ENCODE data around the gene OR52E5.

OR52E5 gene

GRCh38 chr11:5892908-5893307 is at the start of gene OR52E5:
TSS of gene OR52E5 (plus strand) at chr11:5893208. CDS start at chr11:5900777, 7,569 bp downstream.
- DNase-seq, result no peak

DNA sequence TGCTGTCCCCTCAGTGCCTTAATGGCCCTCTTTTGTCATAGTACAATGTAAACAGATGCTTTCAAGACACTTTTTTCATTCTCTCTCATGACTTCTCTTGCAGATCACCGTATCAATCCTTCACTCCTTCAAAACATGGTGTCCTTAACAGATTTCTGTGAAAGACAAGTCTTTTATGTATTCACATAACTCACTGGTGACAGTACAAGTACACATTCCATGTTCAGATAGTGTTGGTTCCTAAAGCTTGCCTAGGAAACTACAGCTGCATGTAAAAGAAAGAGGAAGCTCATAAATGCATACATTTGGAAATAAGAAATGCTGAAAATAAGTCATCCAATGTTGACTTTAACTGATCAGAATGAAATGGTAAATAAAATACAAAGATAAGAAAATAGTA is 46.3 kb upstream of the OR52E5 start:
- DNase-seq, result no peak

DNA sequence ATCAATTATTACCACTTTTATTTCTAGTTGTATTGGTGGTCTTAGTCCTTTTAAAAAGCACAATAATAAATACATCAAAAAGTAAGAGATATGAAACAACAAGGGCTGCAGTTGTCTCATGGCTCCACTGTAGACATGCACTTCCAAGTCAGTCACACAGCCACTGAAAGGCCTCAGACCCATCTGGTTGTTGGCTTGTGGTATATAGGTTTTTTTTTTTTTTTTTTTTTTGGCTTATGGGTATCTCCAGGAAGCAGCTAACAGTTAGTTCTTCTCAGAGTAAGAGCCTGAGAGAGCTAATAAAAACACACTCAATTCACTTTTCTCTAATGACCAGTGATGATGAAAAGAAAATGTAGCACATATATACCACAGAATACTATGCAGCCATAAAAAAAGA is 45.3 kb upstream of the OR52E5 start:
- no peak for DNase-seq

DNA sequence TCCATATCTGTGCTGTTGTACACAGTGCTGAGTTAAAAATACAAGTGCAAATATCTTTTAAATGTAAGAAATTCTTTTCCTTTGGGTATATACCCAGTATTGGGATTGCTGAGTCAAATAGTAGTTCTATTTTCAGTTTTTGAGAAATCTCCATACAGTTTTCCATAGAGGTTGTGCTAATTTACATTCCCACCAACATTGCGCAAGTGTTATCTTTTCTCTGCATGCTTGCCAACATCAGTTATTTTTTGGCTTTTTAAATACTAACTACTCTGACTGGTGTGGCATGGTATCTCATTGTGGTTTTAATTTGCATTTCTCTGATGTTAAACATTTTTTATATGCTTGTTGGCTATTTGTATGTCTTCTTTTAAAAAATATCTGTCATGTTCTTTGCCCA is 42.0 kb upstream of the OR52E5 start:
- DNase-seq, result no peak

- DNase-seq, result no peak
Observed at GRCh38 chr11:5857590-5857989, 35.4 kb upstream of the OR52E5 start, which contains the start of gene OR52E8. TSS of gene OR52E8 (minus strand) at chr11:5857690. CDS start at chr11:5857690, 0 bp downstream.

DNA sequence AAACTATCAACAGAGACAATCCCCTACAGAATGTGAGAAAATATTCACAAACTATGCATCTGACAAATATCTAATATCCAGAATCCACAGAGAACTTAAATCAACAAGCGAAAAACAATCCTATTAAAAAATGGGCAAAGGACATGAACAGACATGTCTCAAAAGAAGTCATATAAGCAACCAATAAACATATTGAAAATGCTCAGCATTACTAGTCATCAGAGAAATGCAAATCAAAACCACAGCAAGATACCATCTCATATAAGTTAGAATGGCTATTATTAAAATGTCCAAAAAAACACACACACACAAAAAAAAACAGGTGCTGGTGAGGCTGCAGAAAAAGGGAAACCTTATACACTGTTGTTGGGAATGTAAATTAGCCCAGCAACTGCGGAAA is 27.2 kb upstream of the OR52E5 start:
- DNase-seq, result no peak

GRCh38 chr11:5878564-5878963 is 14.4 kb upstream of the OR52E5 start:
- no peak for DNase-seq

GRCh38 chr11:5880329-5880728 is 12.7 kb upstream of the OR52E5 start, which contains the start of gene OR52E4:
TSS of gene OR52E4 (plus strand) at chr11:5880629. CDS start at chr11:5884293, 3,664 bp downstream.
- DNase-seq, result no peak

DNA sequence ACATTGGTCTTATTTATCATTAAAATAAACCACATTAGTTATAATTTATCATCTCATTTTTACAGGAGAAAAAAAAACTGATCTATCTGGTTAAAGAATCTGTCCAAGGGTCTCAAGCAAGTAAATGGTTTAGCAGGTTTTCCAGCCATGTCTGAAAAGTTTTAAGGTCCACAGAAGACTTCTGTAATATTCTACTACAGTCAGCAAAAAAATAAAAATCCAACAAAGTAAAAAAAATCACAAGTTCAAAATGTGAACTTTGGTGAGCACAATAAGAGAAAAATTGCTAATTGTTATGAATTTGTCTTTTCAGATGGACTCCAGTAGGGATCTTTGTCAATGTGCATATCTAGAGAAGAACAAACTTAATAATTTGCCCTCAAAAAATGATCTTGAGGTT is 11.3 kb upstream of the OR52E5 start:
- no peak for DNase-seq

DNA sequence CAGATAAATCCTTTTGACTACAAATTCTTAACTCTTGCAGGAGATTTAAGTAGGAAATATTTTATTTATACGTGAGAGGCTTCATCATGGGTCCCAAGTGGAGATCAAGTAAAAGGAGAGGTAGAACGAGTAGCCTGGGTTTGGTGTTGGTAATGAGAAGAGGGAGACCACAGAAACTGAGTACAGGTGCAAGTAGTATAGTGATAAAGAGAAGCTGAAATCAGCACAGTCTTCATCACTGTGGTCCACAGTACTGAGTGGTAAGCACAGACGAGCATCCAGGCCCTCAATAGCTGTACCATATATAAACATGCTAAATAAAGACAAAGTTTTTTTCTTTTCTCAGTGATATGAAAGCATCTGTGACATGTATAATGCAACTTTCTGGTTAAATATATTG is 5.8 kb upstream of the OR52E5 start:
- DNase-seq, result no peak

- no peak for DNase-seq
Observed at GRCh38 chr11:5887661-5888060, 5.3 kb upstream of the OR52E5 start.

- DNase-seq, result peak in 1 of 2 donors; percentile 5
Observed at GRCh38 chr11:5891216-5891800, 1.7 kb upstream of the OR52E5 start.

DNA sequence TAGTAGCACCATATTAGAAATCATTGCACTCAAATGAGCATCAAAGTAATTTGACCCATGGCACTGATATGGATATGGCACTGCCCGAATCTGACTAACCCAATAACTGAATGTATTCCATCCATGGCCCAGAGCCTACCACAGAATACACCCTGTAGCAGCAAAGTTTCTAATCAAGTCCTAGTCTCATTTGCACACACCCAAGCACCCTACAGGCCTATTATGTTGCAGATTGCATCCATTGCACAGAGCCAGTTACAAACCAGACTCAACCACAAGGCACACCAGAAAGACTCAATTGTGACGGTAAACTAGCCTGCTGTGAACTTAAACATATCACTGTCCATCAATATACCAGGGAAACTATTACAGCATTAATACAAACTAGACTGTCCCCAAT is 6.5 kb downstream of the OR52E5 start:
- DNase-seq, result no peak

GRCh38 chr11:5910540-5910939 is 17.5 kb downstream of the OR52E5 start:
- no peak for DNase-seq

GRCh38 chr11:5922749-5923426 is 29.9 kb downstream of the OR52E5 start:
- no peak for DNase-seq

DNA sequence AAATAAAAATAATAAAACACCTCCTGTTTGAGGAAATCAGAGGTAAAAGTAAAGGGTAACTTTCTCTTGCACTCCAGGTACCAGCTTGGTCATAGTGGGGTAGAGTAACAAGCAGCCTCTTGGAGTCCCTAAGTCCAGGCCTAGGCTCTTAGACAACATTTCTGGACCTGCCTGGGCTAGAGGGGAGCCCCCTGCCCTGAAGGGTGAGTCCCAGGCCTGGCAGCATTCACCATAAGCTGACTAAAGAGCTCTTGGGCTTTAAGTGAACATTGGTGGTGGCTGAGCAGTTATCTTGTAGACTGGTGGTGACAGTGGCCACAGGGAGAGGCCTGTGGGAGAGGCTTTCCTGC is 30.4 kb downstream of the OR52E5 start:
- DNase-seq, result no peak

- DNase-seq, result no peak
Observed at GRCh38 chr11:5923794-5924193, 30.8 kb downstream of the OR52E5 start.

- DNase-seq, result no peak
Observed at GRCh38 chr11:5928271-5928670, 35.3 kb downstream of the OR52E5 start.

GRCh38 chr11:5928811-5929210 is 35.8 kb downstream of the OR52E5 start:
- no peak for DNase-seq

DNA sequence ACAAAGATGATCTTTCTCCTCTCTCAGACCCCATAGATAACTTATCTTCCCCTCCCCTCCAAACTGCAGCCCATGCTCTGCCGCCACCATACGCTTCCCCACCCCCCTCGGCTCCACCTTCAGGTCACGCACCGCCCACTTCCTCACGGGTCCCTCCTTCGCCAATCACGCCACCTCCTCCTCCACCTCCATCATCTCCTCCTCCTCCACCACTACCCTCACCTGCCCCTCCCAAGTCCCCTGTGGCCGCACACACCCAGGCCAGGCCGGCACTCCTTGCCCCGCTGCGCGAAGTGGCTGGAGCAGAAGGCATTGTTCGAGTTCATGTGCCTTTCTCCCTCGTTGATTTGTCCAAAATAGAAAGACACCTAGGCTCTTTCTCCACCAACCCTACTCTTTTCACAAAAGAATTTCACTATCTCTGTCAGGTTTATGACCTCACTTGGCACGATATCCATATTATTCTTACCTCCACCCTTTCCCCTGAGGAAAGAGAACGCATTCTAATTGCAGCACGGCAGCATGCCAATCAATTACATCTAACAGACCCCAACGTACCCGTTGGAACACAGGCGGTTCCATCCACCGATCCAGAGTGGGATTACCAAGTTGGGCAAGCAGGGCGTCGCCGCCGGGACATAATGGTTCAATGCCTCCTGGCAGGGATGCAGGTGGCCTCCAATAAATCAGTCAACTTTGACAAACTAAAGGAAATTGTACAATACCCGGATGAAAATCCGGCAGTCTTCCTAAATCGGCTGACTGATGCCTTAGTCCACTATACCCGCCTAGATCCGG is 36.8 kb downstream of the OR52E5 start:
- no peak for DNase-seq

DNA sequence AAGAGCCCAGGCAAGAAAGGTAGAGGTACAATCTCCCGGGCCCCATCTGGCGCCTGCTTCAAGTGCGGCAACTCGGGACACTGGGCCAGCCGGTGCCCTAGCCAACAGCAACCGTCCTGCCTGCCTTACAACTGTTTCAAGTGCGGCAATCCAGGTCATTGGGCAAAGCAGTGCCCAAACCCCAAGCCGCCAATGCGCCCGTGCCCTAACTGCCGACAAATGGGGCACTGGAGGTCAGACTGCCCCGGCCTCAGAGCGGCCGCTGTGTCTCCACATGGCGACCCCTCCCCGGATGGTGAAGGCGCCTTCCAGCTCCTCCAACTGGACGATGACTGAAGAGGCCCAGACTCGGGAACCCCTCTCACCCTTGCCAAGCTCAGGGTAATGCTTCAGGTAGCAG is 37.6 kb downstream of the OR52E5 start:
- no peak for DNase-seq

DNA sequence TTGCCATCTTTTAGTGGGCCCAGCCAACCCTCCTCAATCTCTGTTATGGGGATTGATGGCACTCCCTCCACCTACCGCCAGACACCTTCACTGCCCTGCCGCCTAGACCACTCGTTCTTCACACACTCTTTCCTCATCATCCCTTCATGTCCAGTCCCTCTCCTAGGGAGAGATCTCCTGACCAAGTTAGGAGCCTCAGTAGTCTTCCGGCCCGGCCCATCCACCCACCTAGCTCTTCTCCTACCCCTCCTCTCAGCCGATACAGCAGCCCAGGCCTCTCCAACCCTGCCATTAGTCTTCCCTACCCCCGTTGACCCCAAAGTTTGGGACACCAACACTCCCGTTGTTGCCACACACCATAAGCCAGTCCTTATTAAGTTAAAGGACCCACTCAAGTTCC is 38.1 kb downstream of the OR52E5 start:
- DNase-seq, result no peak

DNA sequence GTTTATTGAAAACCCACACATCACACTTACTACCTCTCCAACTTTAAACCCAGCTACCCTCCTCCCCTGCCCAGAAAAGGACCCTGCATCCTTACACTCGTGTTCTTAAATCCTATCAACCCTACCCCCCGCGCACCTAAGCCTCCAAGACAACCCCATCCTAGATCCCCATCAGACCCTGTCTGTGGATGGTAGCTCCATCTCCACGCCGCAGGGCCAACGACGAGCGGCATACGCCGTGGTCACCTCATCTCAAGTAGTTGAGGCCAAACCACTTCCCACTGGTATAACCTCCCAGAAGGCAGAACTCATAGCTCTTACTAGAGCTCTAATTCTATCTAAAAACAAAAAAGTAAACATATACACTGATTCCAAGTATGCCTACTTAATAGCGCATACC is 39.7 kb downstream of the OR52E5 start:
- no peak for DNase-seq

DNA sequence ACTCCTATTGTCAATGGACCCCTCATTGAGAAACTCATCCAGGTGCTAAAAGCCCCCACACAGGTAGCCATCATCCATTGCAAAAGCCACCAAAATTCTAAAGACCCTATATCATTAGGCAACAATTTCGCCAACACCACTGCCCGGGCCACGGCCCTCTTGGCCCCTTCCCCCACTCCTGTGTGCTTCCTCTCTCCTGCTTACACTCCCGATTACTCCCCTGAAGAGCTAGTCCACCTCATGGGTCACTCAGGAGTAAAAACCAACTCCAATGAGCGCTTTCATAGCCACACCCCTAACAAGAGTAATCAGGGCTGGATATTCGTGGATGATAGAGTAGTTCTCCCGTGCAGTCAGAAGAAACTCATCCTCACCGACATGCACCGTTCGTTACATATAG is 40.1 kb downstream of the OR52E5 start:
- no peak for DNase-seq

Data from CD4-positive, alpha-beta T cell treated with Interleukin-4 for 1 hour (primary cell).